CD14-positive monocyte (primary cell): ENCODE data around the gene MEGF6. TPM values are rescaled to one million over a fixed set of nuclear protein-coding genes. Genes with fewer than 3 reads are reported as not detected.

Experiments used
- DNase-seq, 3 donors: peaks; one replicate each; pipeline ENCODE4 v3.0.0-alpha.2; 2011 to 2022
- H2AFZ ChIP-seq: 2 replicates; pipeline ENCODE4 v1.6.0; 2012; ENCODE audit warnings: mild to moderate bottlenecking, low read depth, low read length, inconsistent platforms; ENCODE audit not compliant: insufficient read depth, poor library complexity, severe bottlenecking
- H3K27ac ChIP-seq, 2 donors: 1 replicate in 1 of 2; 2 replicates in 1 of 2; pipeline ENCODE4 v1.5.1; 2012 to 2013; ENCODE audit warnings: low read length in 2 of 2, control low read depth in 1 of 2, inconsistent platforms in 1 of 2, low read depth in 1 of 2, mild to moderate bottlenecking in 1 of 2
- H3K27me3 ChIP-seq, 2 donors: one replicate each; pipeline versions ENCODE4 v1.6.0 to v1.6.1; 2011 to 2013; ENCODE audit warnings: low read length in 2 of 2; ENCODE audit not compliant: control insufficient read depth in 2 of 2, insufficient read depth in 2 of 2
- H3K36me3 ChIP-seq, 2 donors: replicated peaks in 1 of 2; 1 replicate in 1 of 2; 2 replicates in 1 of 2; pipeline versions ENCODE4 v1.5.1 to v1.6.1; 2012 to 2013; ENCODE audit warnings: low read length in 2 of 2, control low read depth in 1 of 2, inconsistent platforms in 1 of 2, mild to moderate bottlenecking in 1 of 2; ENCODE audit not compliant: insufficient read depth in 2 of 2, control insufficient read depth in 1 of 2
- H3K4me1 ChIP-seq, 2 donors: 1 replicate in 1 of 2; 2 replicates in 1 of 2; pipeline versions ENCODE4 v1.5.1 to v1.6.1; 2012 to 2013; ENCODE audit warnings: low read length in 2 of 2, control low read depth in 1 of 2, inconsistent platforms in 1 of 2, mild to moderate bottlenecking in 1 of 2, moderate library complexity in 1 of 2; ENCODE audit not compliant: insufficient read depth in 2 of 2, control insufficient read depth in 1 of 2
- H3K4me2 ChIP-seq: replicated peaks from 2 replicates; pipeline ENCODE3; 2012; ENCODE audit warnings: low read length, moderate library complexity, mild to moderate bottlenecking; ENCODE audit not compliant: poor library complexity, severe bottlenecking; ENCODE audit errors: extremely low read depth
- H3K4me3 ChIP-seq, 3 experiments: fragments of 200-600 bp in 1 of 3; sonication (generic) in 1 of 3; replicated peaks in 1 of 3; 1 replicate in 2 of 3; 2 replicates in 1 of 3; pipeline ENCODE4 v1.5.1; 2011 to 2013; ENCODE audit warnings: low read length in 3 of 3, mild to moderate bottlenecking in 3 of 3, control low read depth in 2 of 3, low read depth in 2 of 3, inconsistent platforms in 1 of 3, moderate library complexity in 1 of 3
- H3K79me2 ChIP-seq: 2 replicates; pipeline ENCODE4 v1.6.0; 2012; ENCODE audit warnings: mild to moderate bottlenecking, control low read depth, inconsistent platforms, low read length, moderate library complexity; ENCODE audit not compliant: insufficient read depth
- H3K9ac ChIP-seq: 2 replicates; pipeline ENCODE4 v1.6.0; 2017; ENCODE audit warnings: low read length, mild to moderate bottlenecking; ENCODE audit not compliant: insufficient read depth, poor library complexity, severe bottlenecking
- H3K9me3 ChIP-seq, 2 donors: replicated peaks in 1 of 2; 1 replicate in 1 of 2; 2 replicates in 1 of 2; pipeline versions ENCODE4 v1.5.1 to v1.6.1; 2012 to 2013; ENCODE audit warnings: low read length in 2 of 2, control low read depth in 1 of 2; ENCODE audit not compliant: control insufficient read depth in 1 of 2, insufficient read depth in 1 of 2
- H4K20me1 ChIP-seq: 2 replicates; pipeline ENCODE4 v1.6.0; 2012; ENCODE audit warnings: mild to moderate bottlenecking, low read length, control low read depth, moderate library complexity; ENCODE audit not compliant: insufficient read depth
- H3K27ac Mint-ChIP-seq, 7 donors: one replicate each; pipeline ENCODE4 v1.8.0; 2020; ENCODE audit warnings: mild to moderate bottlenecking in 7 of 7, mixed read lengths in 7 of 7, moderate library complexity in 6 of 7, inconsistent platforms in 2 of 7
- H3K27me3 Mint-ChIP-seq, 3 donors: one replicate each; pipeline ENCODE4 v1.8.0; 2021 to 2022; ENCODE audit warnings: low read depth in 3 of 3, mild to moderate bottlenecking in 3 of 3, mixed read lengths in 3 of 3, moderate library complexity in 3 of 3, inconsistent platforms in 1 of 3
- H3K36me3 Mint-ChIP-seq, 2 donors: one replicate each; pipeline ENCODE4 v1.8.0; 2020; ENCODE audit warnings: mixed read lengths in 2 of 2, inconsistent platforms in 1 of 2, mild to moderate bottlenecking in 1 of 2
- H3K4me1 Mint-ChIP-seq: one replicate; pipeline ENCODE4 v1.8.0; 2020; ENCODE audit warnings: mild to moderate bottlenecking, mixed read lengths
- H3K4me3 Mint-ChIP-seq, 2 donors: one replicate each; pipeline ENCODE4 v1.8.0; 2020; ENCODE audit warnings: mild to moderate bottlenecking in 2 of 2, mixed read lengths in 2 of 2, moderate library complexity in 1 of 2
- H3K9me3 Mint-ChIP-seq, 7 donors: one replicate each; pipeline ENCODE4 v1.8.0; 2020 to 2022; ENCODE audit warnings: mixed read lengths in 7 of 7, mild to moderate bottlenecking in 6 of 7, moderate library complexity in 6 of 7, inconsistent platforms in 2 of 7
- WGBS: methylation state at CpG from one replicate; pipeline ENCODE4 v1.1.5; 2013; ENCODE audit warnings: missing lambda C conversion rate; ENCODE audit not compliant: insufficient coverage; 5-methylcytosine and 5-hydroxymethylcytosine counted together
- intact Hi-C, 2 donors: fragments of 100-400 bp; cut with micrococcal nuclease; formaldehyde crosslinking; loops; one replicate each; pipeline versions ENCODE4 v1.15.0 to v1.15.1; 2023
- polyA plus RNA-seq, 3 donors: library from polyadenylated mRNA; depleted of rRNA in 1 of 3; unstranded in 2 of 3; stranded (reverse) in 1 of 3; fragments of 300-500 nt in 2 of 3; fragments of >200 nt in 1 of 3; fragmentation: Illumina TruSeq in 2 of 3; gene quantifications; 1 replicate in 2 of 3; 2 replicates in 1 of 3; pipeline ENCODE4 v1.2.3, GENCODE V29; 2012 to 2021
- TF ChIP-seq, protein P1 (sequence below): fragments of 200-600 bp; IDR thresholded peaks from one replicate; pipeline ENCODE4 v1.8.0; 2022; ENCODE audit warnings: antibody characterized with exemption, mild to moderate bottlenecking

MEGF6 gene
- polyA plus RNA-seq, 3 donors: 0.39 to 3.8 (median 1.2) TPM

DNA sequence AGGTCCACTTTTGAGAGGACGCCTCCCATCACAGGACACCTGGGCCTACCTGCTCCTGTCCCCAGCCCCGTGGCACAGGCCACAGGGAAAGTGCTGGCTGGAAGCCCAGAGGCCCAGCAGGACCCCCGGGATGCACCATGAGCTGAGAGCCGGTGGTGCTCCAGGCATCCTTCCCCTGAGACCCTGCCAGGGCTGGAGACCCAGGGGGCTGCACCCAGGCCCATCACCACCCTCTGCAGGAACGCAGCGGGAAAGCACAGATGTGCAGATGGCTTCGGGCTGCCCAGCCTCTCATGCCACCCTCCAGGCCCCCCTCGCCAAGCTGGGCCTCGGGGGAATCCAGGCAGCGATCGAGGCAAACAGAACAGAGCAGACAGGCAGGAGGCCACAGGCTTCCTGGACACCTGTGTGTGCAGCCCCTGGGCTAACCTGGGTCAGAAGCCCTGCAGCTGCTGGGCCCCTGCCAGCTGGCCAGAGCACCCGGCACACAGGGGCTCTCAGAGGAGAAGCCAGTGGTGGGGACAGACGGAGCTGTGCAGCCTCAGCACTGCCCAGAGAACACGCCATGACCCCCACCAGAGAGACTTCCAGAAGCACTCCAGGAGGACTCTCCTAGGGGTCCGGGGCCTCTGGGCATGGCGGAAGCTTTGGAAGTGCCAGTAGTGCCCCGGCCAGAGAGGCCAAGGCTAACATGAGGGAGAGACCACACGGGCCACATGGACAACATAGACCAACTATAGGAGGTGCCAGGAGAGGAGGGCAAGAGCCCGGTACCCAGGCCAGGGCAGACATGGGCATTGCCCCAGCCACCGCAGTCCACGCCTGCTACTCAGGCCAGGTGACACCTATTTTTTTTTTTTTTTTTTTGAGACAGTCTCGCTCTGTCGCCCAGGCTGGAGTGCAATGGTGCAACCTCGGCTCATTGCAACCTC, 85.5 kb downstream of the MEGF6 start:
- Histone ChIP-seq H3K36me3 (no peaks in the 10 kb centered on the region), H4K20me1 (no peaks in the 10 kb centered on the region), H3K9ac (peak overlapping the region; percentile 4), H3K4me1 (peaks cover 9 to 11% of the 10 kb centered on the region in 2 donors), H3K9me3 (no peaks in the 10 kb centered on the region), H3K79me2 (no peaks in the 10 kb centered on the region), H3K4me3 (no peak overlapping the region), H3K27me3 (no peaks in the 10 kb centered on the region), H3K4me2 (no peak overlapping the region), H3K27ac (no peak overlapping the region), H2AFZ (no peak overlapping the region)
- 87% methylated on average over 18 of the region's 24 CpGs for WGBS
- TF ChIP-seq, protein P1, sequence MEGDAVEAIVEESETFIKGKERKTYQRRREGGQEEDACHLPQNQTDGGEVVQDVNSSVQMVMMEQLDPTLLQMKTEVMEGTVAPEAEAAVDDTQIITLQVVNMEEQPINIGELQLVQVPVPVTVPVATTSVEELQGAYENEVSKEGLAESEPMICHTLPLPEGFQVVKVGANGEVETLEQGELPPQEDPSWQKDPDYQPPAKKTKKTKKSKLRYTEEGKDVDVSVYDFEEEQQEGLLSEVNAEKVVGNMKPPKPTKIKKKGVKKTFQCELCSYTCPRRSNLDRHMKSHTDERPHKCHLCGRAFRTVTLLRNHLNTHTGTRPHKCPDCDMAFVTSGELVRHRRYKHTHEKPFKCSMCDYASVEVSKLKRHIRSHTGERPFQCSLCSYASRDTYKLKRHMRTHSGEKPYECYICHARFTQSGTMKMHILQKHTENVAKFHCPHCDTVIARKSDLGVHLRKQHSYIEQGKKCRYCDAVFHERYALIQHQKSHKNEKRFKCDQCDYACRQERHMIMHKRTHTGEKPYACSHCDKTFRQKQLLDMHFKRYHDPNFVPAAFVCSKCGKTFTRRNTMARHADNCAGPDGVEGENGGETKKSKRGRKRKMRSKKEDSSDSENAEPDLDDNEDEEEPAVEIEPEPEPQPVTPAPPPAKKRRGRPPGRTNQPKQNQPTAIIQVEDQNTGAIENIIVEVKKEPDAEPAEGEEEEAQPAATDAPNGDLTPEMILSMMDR: no peak
- intact Hi-C loops: no loop called here
- Mint-ChIP-seq H3K36me3 (no peaks in the 10 kb centered on the region), H3K9me3 (no peaks in the 10 kb centered on the region), H3K27ac (no peak overlapping the region), H3K27me3 (peaks cover 1 to 9% (median 2%) of the 10 kb centered on the region in 3 donors), H3K4me3 (no peak overlapping the region), H3K4me1 (peaks cover 10% of the 10 kb centered on the region)
- no peak for DNase-seq

- Mint-ChIP-seq H3K36me3 (no peaks in the 10 kb centered on the region), H3K27me3 (peaks cover 0 to 4% (median 1%) of the 10 kb centered on the region in 3 donors), H3K4me1 (no peaks in the 10 kb centered on the region), H3K4me3 (no peak overlapping the region), H3K27ac (no peak overlapping the region), H3K9me3 (no peaks in the 10 kb centered on the region)
- no peaks in the 10 kb centered on the region for H3K9me3 ChIP-seq
- no peak overlapping the region for H2AFZ ChIP-seq
- TF ChIP-seq, protein P1: no peak
- H3K27me3 ChIP-seq: no peaks in the 10 kb centered on the region
- H3K4me1 ChIP-seq: no peaks in the 10 kb centered on the region
- no peak overlapping the region for H3K27ac ChIP-seq
- H3K36me3 ChIP-seq: no peaks in the 10 kb centered on the region
- no peak overlapping the region for H3K9ac ChIP-seq
- no peak for DNase-seq
- no peaks in the 10 kb centered on the region for H4K20me1 ChIP-seq
- intact Hi-C loops: no loop called here
- 93% methylated on average over 17 of the region's 20 CpGs for WGBS
- H3K4me3 ChIP-seq: no peak overlapping the region
- no peaks in the 10 kb centered on the region for H3K79me2 ChIP-seq
- H3K4me2 ChIP-seq: no peak overlapping the region
These were observed 86.6 kb downstream of the MEGF6 start for GRCh38 chr1:3524556-3525203.
